Ishikawa (cell line): ENCODE data around the gene AQP11.
A peak's percentile ranks its signal among the peaks of the same experiment; 100 is the strongest.

Source experiments
- CEBPB ChIP-seq: IDR thresholded peaks from 2 replicates; pipeline ENCODE4 v1.6.1; 2012
- CREB1 ChIP-seq: IDR thresholded peaks from 2 replicates; pipeline ENCODE4 v1.6.1; 2012; ENCODE audit warnings: low read depth
- EGR1 ChIP-seq: IDR thresholded peaks from 2 replicates; pipeline ENCODE4 v1.6.1; 2012
- EP300 ChIP-seq: IDR thresholded peaks from 2 replicates; pipeline ENCODE4 v1.6.1; 2012; ENCODE audit warnings: borderline replicate concordance
- FOXM1 ChIP-seq: IDR thresholded peaks from 2 replicates; pipeline ENCODE4 v1.6.1; 2012; ENCODE audit warnings: low read depth, borderline replicate concordance
- MAX ChIP-seq: IDR thresholded peaks from 2 replicates; pipeline ENCODE4 v1.6.1; 2012
- NFIC ChIP-seq: IDR thresholded peaks from 2 replicates; pipeline ENCODE4 v1.6.1; 2012
- RAD21 ChIP-seq: IDR thresholded peaks from 2 replicates; pipeline ENCODE4 v1.6.1; 2012; ENCODE audit warnings: low read depth
- TAF1 ChIP-seq: IDR thresholded peaks from 2 replicates; pipeline ENCODE4 v1.6.1; 2012; ENCODE audit warnings: low read depth, mild to moderate bottlenecking
- TCF12 ChIP-seq: IDR thresholded peaks from 2 replicates; pipeline ENCODE4 v1.6.1; 2012; ENCODE audit warnings: low read depth
- TEAD4 ChIP-seq: IDR thresholded peaks from 2 replicates; pipeline ENCODE4 v1.6.1; 2012
- YY1 ChIP-seq: IDR thresholded peaks from 2 replicates; pipeline ENCODE4 v1.6.1; 2012; ENCODE audit warnings: low read depth
- ZBTB7A ChIP-seq: IDR thresholded peaks from 2 replicates; pipeline ENCODE4 v1.6.1; 2012; ENCODE audit warnings: low read depth
- TF ChIP-seq, protein P1 (sequence below): IDR thresholded peaks from 2 replicates; pipeline ENCODE4 v1.6.1; 2012
- TF ChIP-seq, protein P2 (sequence below): IDR thresholded peaks from 2 replicates; pipeline ENCODE4 v1.6.1; 2012; ENCODE audit warnings: low read depth, mild to moderate bottlenecking

AQP11 gene

GRCh38 chr11:77633926-77634325 lies 44.2 kb downstream of the AQP11 start:
- 0 out of 2 replicates have a peak, but pooled peaks have one; percentile 17 for TF ChIP-seq CEBPB

DNA sequence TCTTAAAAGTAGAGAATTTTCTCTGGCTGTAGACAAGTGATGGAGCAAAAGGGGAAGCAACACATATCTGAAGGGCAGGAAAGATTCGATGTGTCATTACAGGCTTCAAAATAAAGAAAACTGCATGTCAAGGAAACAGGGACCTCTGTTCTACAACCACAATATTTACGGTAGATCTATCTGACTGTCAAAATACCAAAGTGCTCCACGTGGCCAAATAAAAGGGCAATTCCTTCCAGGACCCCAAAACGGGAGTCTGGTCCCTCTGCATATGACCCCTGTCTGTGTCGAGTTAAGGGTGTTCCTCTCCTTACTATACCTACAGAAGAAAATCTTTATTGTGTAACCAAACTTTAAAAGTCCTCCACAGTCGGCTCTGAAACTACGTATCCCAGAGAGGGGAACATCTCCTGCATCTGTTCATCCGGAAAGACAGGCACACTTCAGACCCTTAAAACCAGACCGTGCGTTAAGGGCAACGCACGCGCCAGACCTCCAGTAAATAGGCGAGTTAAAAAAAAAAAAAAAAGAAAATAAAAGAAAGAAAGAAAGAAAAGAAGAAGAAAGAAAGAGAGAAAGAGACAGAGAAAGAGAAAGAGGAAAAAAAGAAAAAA lies 47.1 kb downstream of the AQP11 start:
- no peak for TF ChIP-seq EP300
- no peak for TF ChIP-seq TAF1
- TF ChIP-seq MAX = no peak; the same call in 1 of the 2 replicates
- TF ChIP-seq YY1 = no peak
- TF ChIP-seq, protein P1, sequence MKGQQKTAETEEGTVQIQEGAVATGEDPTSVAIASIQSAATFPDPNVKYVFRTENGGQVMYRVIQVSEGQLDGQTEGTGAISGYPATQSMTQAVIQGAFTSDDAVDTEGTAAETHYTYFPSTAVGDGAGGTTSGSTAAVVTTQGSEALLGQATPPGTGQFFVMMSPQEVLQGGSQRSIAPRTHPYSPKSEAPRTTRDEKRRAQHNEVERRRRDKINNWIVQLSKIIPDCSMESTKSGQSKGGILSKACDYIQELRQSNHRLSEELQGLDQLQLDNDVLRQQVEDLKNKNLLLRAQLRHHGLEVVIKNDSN = no peak
- no peak for TF ChIP-seq CEBPB

- peak; percentile 61 for TF ChIP-seq TCF12
- TF ChIP-seq MAX = peak; percentile 95
- 0 out of 2 replicates have a peak, but pooled peaks have one; percentile 14 for TF ChIP-seq FOXM1
- peak; percentile 92 for TF ChIP-seq TAF1
- peak; percentile 51; the same call in 1 of the 2 replicates for TF ChIP-seq YY1
- TF ChIP-seq, protein P2, sequence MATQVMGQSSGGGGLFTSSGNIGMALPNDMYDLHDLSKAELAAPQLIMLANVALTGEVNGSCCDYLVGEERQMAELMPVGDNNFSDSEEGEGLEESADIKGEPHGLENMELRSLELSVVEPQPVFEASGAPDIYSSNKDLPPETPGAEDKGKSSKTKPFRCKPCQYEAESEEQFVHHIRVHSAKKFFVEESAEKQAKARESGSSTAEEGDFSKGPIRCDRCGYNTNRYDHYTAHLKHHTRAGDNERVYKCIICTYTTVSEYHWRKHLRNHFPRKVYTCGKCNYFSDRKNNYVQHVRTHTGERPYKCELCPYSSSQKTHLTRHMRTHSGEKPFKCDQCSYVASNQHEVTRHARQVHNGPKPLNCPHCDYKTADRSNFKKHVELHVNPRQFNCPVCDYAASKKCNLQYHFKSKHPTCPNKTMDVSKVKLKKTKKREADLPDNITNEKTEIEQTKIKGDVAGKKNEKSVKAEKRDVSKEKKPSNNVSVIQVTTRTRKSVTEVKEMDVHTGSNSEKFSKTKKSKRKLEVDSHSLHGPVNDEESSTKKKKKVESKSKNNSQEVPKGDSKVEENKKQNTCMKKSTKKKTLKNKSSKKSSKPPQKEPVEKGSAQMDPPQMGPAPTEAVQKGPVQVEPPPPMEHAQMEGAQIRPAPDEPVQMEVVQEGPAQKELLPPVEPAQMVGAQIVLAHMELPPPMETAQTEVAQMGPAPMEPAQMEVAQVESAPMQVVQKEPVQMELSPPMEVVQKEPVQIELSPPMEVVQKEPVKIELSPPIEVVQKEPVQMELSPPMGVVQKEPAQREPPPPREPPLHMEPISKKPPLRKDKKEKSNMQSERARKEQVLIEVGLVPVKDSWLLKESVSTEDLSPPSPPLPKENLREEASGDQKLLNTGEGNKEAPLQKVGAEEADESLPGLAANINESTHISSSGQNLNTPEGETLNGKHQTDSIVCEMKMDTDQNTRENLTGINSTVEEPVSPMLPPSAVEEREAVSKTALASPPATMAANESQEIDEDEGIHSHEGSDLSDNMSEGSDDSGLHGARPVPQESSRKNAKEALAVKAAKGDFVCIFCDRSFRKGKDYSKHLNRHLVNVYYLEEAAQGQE = no peak
- TF ChIP-seq EP300 = no peak
- TF ChIP-seq CEBPB = no peak
- no peak for TF ChIP-seq RAD21
These were observed 47.8 kb downstream of the AQP11 start, which contains the start of gene CLNS1A for GRCh38 chr11:77637345-77638165. Gene CLNS1A (minus strand): TSS chr11:77637794. CDS start chr11:77637714, 80 bp downstream.

DNA sequence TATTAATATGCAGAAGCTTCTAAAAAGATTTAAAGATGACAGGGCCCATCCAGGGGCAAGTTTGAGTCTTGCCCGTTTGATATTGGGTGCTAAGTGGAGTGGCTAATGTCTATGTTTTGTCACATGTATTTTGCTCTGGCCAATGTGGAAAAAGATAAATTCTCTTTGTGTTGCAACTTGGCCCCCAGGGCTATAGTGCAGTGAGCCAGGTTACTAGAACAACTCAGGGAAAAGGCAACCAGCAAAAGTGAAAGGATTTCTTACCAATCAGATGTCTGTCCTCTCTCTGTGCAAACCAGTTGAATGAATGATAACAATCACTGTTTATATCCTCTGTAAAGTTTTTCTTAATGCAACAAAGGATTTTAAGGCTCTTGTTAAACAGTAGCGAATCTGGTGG lies 52.5 kb downstream of the AQP11 start:
- TF ChIP-seq, protein P1 = no peak
- TF ChIP-seq TEAD4 (no peak), RAD21 (no peak)

DNA sequence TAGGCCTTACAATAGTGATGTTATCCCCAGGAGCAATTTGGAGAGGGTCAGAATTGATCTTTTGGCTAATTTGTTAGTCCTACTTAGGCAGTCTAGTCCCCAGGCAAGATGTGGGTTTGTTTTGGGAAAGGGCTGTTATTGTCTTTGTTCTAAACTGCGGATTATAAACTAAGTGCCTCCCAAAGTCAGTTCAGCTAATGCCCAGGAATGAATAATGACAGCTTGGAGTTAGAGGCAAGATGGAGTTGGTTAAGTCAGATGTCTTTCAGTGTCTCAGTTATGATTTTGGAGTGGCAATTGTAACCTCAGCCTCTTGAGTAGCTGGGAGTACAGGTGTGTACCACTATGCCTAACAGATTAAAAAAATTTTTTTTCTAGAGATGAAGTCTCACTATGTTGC lies 55.1 kb downstream of the AQP11 start:
- no peak for TF ChIP-seq EP300
- TF ChIP-seq CREB1 = no peak
- no peak for TF ChIP-seq MAX
- no peak for TF ChIP-seq YY1
- no peak for TF ChIP-seq EGR1
- TF ChIP-seq RAD21 = no peak
- TF ChIP-seq, protein P1 = no peak

DNA sequence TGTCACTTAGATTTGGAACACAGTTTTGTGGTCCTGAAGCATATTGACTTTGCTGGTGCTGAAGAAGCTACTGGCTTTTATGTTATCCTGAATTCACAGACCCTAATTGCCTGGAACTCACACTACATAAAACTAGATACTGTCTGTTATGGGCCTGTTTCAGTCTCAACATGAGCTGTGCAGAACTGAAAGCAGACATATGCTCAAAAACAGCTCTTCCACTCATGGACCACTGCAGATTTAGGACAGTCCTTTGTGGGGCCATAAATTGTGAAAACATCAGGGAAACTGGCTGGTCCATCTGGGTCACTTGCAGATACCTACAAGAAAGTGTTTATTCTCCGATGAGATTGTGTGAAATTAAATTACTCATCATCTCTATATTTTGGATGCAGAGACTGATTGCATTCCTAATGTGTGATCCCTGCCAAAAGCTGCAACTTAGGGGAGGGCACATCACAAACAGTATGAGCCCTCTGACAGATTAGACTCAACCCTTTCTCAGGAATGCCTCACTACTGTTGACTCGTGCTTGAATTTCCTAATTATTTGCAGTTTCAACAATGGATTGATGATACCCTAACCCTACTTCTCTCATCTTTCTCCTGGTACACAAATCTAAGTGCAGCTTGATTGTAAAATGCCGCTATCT lies 58.0 kb downstream of the AQP11 start:
- TF ChIP-seq, protein P1 = no peak
- no peak for TF ChIP-seq MAX
- TF ChIP-seq TEAD4 = no peak
- TF ChIP-seq FOXM1 = no peak
- TF ChIP-seq EGR1 = no peak
- TF ChIP-seq RAD21 = no peak

GRCh38 chr11:77650123-77650522 lies 60.4 kb downstream of the AQP11 start:
- TF ChIP-seq CEBPB (no peak), RAD21 (no peak), TCF12 (no peak), MAX (no peak), NFIC (no peak), EP300 (no peak), FOXM1 (no peak), YY1 (no peak), TAF1 (no peak), EGR1 (no peak), ZBTB7A (no peak)
- TF ChIP-seq, protein P1 = no peak
- TF ChIP-seq, protein P2 = no peak
